Fibroblast of the conjunctiva (primary cell): ENCODE results near the gene SLC8A1.
A peak's percentile ranks its signal among the peaks of the same experiment; 100 is the strongest.

Experiments used
- DNase-seq: peaks from one replicate; pipeline ENCODE4 v3.0.0-alpha.2; 2010; ENCODE audit warnings: low read depth

SLC8A1 gene

GRCh38 chr2:40451918-40452605 is at the start of gene SLC8A1:
TSS of gene SLC8A1 (minus strand) at chr2:40452090.
- no peak for DNase-seq

- no peak for DNase-seq
Observed at GRCh38 chr2:40499437-40499836, 47.5 kb upstream of the SLC8A1 start.

- no peak for DNase-seq
Observed at GRCh38 chr2:40497251-40497859, 45.5 kb upstream of the SLC8A1 start.

- DNase-seq = no peak
Observed at GRCh38 chr2:40489678-40489960, 37.7 kb upstream of the SLC8A1 start.

GRCh38 chr2:40488927-40489677 is 37.2 kb upstream of the SLC8A1 start:
- DNase-seq = no peak

GRCh38 chr2:40488101-40488601 is 36.3 kb upstream of the SLC8A1 start:
- peak; percentile 26 for DNase-seq

GRCh38 chr2:40487602-40488001 is 35.7 kb upstream of the SLC8A1 start:
- no peak for DNase-seq

GRCh38 chr2:40485854-40486253 is 34.0 kb upstream of the SLC8A1 start:
- DNase-seq = no peak

- no peak for DNase-seq
Observed at GRCh38 chr2:40485318-40485717, 33.4 kb upstream of the SLC8A1 start.

GRCh38 chr2:40483549-40484243 is 31.8 kb upstream of the SLC8A1 start:
- no peak for DNase-seq

GRCh38 chr2:40480596-40480995 is 28.7 kb upstream of the SLC8A1 start:
- no peak for DNase-seq

GRCh38 chr2:40480073-40480472 is 28.2 kb upstream of the SLC8A1 start:
- DNase-seq = no peak

GRCh38 chr2:40477361-40477760 is 25.5 kb upstream of the SLC8A1 start:
- DNase-seq = no peak

GRCh38 chr2:40476436-40476835 is 24.5 kb upstream of the SLC8A1 start:
- DNase-seq = no peak

GRCh38 chr2:40474306-40474705 is 22.4 kb upstream of the SLC8A1 start:
- no peak for DNase-seq

- DNase-seq = no peak
Observed at GRCh38 chr2:40471866-40472265, 20.0 kb upstream of the SLC8A1 start.

- no peak for DNase-seq
Observed at GRCh38 chr2:40470822-40471813, 19.2 kb upstream of the SLC8A1 start.

- DNase-seq = no peak
Observed at GRCh38 chr2:40466935-40467572, 15.2 kb upstream of the SLC8A1 start.

GRCh38 chr2:40466332-40466906 is 14.5 kb upstream of the SLC8A1 start:
- no peak for DNase-seq

- DNase-seq = no peak
Observed at GRCh38 chr2:40463112-40463511, 11.2 kb upstream of the SLC8A1 start.
